Glutamatergic neuron (in vitro differentiated cells): ENCODE data around the gene PAXIP1. TPM values are rescaled to one million over a fixed set of nuclear protein-coding genes. Genes with fewer than 3 reads are reported as not detected.

Experiments used
- DNase-seq: peaks from one replicate; pipeline ENCODE4 v3.0.0; 2022
- H3K27ac Mint-ChIP-seq: one replicate; pipeline ENCODE4 v1.8.0; 2020; ENCODE audit warnings: mild to moderate bottlenecking, mixed read lengths, inconsistent platforms; ENCODE audit not compliant: unreplicated experiment
- H3K27me3 Mint-ChIP-seq: one replicate; pipeline ENCODE4 v1.8.0; 2020; ENCODE audit warnings: mild to moderate bottlenecking, moderate library complexity, mixed read lengths, inconsistent platforms; ENCODE audit not compliant: unreplicated experiment
- H3K36me3 Mint-ChIP-seq: one replicate; pipeline ENCODE4 v1.8.0; 2020; ENCODE audit warnings: mild to moderate bottlenecking, mixed read lengths, inconsistent platforms; ENCODE audit not compliant: unreplicated experiment
- H3K4me1 Mint-ChIP-seq: one replicate; pipeline ENCODE4 v1.8.0; 2020; ENCODE audit warnings: mild to moderate bottlenecking, low read depth, mixed read lengths, inconsistent platforms; ENCODE audit not compliant: unreplicated experiment
- H3K4me3 Mint-ChIP-seq: one replicate; pipeline ENCODE4 v1.8.0; 2020; ENCODE audit warnings: mild to moderate bottlenecking, mixed read lengths, inconsistent platforms; ENCODE audit not compliant: unreplicated experiment
- H3K9me3 Mint-ChIP-seq: one replicate; pipeline ENCODE4 v1.8.0; 2020; ENCODE audit warnings: mild to moderate bottlenecking, moderate library complexity, mixed read lengths, inconsistent platforms; ENCODE audit not compliant: unreplicated experiment
- CTCF ChIP-seq: fragments of 200-600 bp; sonication (generic); IDR thresholded peaks from one replicate; pipeline ENCODE4 v1.5.0; 2021; ENCODE audit not compliant: partially characterized antibody, unreplicated experiment
- total RNA-seq: library from RNA; stranded (reverse); fragmentation: NEBNext Ultra II Directional; extraction: Animal tissue kit (Norgen Biotek cat#: 25700); gene quantifications from one replicate; pipeline ENCODE4 v1.2.1, GENCODE V29; 2021; ENCODE audit not compliant: unreplicated experiment

The PAXIP1 gene
- total RNA-seq, 1 donor from 2014 or later = 13.8 TPM

DNA sequence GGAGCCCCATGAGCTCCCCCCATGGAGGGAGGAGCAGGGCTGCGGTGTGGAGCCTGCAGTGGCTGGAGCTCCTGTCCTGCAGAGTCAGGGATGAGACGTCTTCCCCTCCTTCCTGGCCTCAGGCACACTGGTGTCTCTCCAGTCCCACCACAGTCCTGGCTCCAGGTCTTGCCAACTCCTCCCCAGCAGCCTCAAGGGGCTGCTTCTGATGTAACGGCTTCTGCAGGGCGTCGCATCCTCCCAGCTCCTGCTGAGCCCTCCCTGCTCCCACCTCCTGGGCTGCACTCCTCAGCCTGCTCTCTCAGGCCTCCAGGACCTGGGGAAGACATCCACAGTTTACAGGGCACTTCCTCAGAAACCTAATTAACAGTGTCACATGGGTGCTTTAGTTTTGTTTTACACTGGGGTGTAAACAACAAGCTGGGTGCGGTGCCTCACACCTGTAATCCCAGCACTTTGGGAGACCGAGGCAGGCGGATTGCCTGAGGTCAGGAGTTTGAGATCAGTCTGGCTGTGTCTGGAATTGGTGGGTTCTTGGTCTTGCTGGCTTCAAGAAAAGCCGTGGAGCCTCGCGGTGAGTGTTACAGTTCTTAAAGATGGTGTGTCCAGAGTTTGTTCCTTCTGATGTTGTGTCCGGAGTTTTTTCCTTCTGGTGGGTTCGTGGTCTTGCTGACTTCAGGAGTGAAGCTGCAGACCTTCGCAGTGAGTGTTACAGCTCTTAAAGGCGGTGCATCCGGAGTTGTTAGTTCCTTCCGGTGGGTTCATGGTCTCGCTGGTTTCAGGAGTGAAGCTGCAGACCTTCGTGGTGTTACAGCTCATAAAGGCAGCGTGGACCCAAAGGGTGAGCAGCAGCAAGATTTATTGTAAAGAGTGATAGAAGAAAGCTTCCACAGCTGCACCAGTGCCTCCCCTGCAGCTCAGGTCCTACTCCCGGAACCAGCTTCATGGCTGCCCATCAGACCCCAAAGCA, 95.0 kb downstream of the PAXIP1 start:
- TF ChIP-seq CTCF = no peak
- no peaks in the 10 kb centered on the region for H3K4me1 Mint-ChIP-seq
- no peak overlapping the region for H3K4me3 Mint-ChIP-seq
- peaks cover 13% of the 10 kb centered on the region for H3K36me3 Mint-ChIP-seq
- H3K27me3 Mint-ChIP-seq = peaks cover 14% of the 10 kb centered on the region
- H3K27ac Mint-ChIP-seq = no peak overlapping the region
- peaks cover 31% of the 10 kb centered on the region for H3K9me3 Mint-ChIP-seq
- DNase-seq = no peak

GRCh38 chr7:154906736-154907355, 96.1 kb downstream of the PAXIP1 start:
- peaks cover 17% of the 10 kb centered on the region for H3K36me3 Mint-ChIP-seq
- H3K27ac Mint-ChIP-seq = no peak overlapping the region
- TF ChIP-seq CTCF = no peak
- peaks cover 33% of the 10 kb centered on the region for H3K9me3 Mint-ChIP-seq
- no peak for DNase-seq
- no peaks in the 10 kb centered on the region for H3K4me1 Mint-ChIP-seq
- no peak overlapping the region for H3K4me3 Mint-ChIP-seq
- H3K27me3 Mint-ChIP-seq = peaks cover 16% of the 10 kb centered on the region

- no peak for DNase-seq
- peaks cover 17% of the 10 kb centered on the region for H3K36me3 Mint-ChIP-seq
- no peak overlapping the region for H3K27ac Mint-ChIP-seq
- no peak overlapping the region for H3K4me3 Mint-ChIP-seq
- H3K9me3 Mint-ChIP-seq = peaks cover 33% of the 10 kb centered on the region
- H3K27me3 Mint-ChIP-seq = peaks cover 16% of the 10 kb centered on the region
- no peaks in the 10 kb centered on the region for H3K4me1 Mint-ChIP-seq
- TF ChIP-seq CTCF = no peak
Observed at GRCh38 chr7:154906201-154906600, 96.7 kb downstream of the PAXIP1 start.

DNA sequence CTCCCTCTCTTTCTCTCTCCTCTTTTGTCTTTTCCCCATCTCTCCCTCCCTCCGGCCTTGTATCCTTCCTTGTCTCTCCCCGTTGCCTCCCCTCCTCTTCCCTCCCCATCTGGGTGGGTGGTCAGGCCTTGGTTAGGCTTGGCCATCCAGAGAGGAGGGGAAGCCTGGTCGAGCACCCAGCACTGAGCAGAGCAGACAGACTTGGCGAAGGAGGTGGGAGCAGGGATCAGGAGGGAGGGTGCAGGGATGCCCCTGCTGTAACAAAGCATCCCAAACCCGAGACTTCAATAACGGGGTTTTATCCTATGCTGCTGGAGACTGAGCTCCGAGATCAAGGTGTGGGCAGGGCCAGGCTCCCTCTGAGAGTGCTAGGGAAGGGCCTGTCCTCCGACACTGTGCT, 97.3 kb downstream of the PAXIP1 start:
- peaks cover 29% of the 10 kb centered on the region for H3K9me3 Mint-ChIP-seq

More for the DNA sequence above, 97.3 kb downstream of the PAXIP1 start:
- H3K36me3 Mint-ChIP-seq = peaks cover 12% of the 10 kb centered on the region
- H3K4me3 Mint-ChIP-seq = no peak overlapping the region
- H3K27me3 Mint-ChIP-seq = peaks cover 16% of the 10 kb centered on the region
- no peak for DNase-seq
- no peak overlapping the region for H3K27ac Mint-ChIP-seq
- H3K4me1 Mint-ChIP-seq = no peaks in the 10 kb centered on the region
- no peak for TF ChIP-seq CTCF
